ENCODE measurements around the gene TCF7L1. TPM values are rescaled to one million over a fixed set of nuclear protein-coding genes. Genes with fewer than 3 reads are reported as not detected.

The TCF7L1 gene
- polyA plus RNA-seq, 1 donor (not counting 4 experiments of a cell fraction or from before 2014, with no cell fraction given) = 1.0 TPM

DNA sequence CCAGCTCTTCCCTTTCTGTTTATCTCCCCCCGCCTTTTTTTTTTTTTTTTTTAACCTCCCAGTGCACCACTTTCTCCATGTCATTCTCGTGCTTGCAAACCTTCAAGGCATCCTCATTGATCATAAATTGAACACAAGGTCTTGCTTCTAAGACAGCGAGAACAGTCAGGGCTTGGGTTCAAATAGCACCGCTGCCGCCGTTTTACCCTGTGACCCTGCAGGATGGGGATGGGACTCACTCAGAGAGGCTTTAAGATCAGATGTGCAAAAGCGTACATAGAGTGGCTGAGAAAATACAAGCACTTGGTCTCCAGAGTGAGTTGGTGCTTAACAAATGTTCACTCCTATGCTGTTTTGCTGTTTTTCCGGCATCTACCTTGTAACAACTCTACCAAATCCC lies 93.6 kb downstream of the TCF7L1 start:
- no peak for TF ChIP-seq CTCF (optimal IDR thresholded peaks at IDR 0.05 in 1 of 3, IDR thresholded peaks at IDR 0.05 in 1 of 3, conservative IDR thresholded peaks at IDR 0.05 in 1 of 3; ENCODE audit: extremely low read depth in 1 of 3, insufficient read depth in 2 of 3, low read length in 3 of 3)
- TF ChIP-seq EZH2 (IDR thresholded peaks at IDR 0.05; ENCODE audit: low read length) = no peak
- Histone ChIP-seq H3K4me3 (ENCODE audit: control insufficient read depth in 2 of 3, extremely low read depth in 1 of 3, insufficient read depth in 2 of 3, low read depth in 1 of 3, low read length in 3 of 3) (no peak overlapping the region), H3K27me3 (ENCODE audit: control insufficient read depth, extremely low read depth, insufficient read depth, low read length) (no peaks in the 10 kb centered on the region), H3K4me2 (ENCODE audit: control insufficient read depth, extremely low read depth, insufficient read depth, low read depth, low read length) (no peak overlapping the region), H3K9me1 (ENCODE audit: control insufficient read depth, extremely low read depth, insufficient read depth, low read length) (no peaks in the 10 kb centered on the region), H2AFZ (ENCODE audit: control insufficient read depth, low read length) (no peak overlapping the region), H3K9ac (ENCODE audit: control insufficient read depth, extremely low read depth, insufficient read depth, low read length) (no peak overlapping the region), H3K9me3 (ENCODE audit: control insufficient read depth, low read depth, low read length) (no peaks in the 10 kb centered on the region), H3K36me3 (ENCODE audit: control insufficient read depth in 2 of 2, extremely low read depth in 1 of 2, insufficient read depth in 2 of 2, low read length in 2 of 2) (no peaks in the 10 kb centered on the region), H3K79me2 (ENCODE audit: control insufficient read depth, insufficient read depth, low read length) (no peaks in the 10 kb centered on the region), H3K4me1 (ENCODE audit: control insufficient read depth, extremely low read depth, insufficient read depth, low read length) (no peaks in the 10 kb centered on the region), H3K27ac (ENCODE audit: control insufficient read depth, insufficient read depth, low read length) (no peak overlapping the region), H4K20me1 (ENCODE audit: control insufficient read depth, extremely low read depth, insufficient read depth, low read length) (peaks cover 3% of the 10 kb centered on the region)
- no peak for FAIRE-seq
- no peak for DNase-seq (ENCODE audit: low read depth, low spot score)
- dilution Hi-C loops (cut with MboI; ENCODE audit: extremely low pct_ligation_motif_present, low sequenced_read_pairs) = no loop called here

DNA sequence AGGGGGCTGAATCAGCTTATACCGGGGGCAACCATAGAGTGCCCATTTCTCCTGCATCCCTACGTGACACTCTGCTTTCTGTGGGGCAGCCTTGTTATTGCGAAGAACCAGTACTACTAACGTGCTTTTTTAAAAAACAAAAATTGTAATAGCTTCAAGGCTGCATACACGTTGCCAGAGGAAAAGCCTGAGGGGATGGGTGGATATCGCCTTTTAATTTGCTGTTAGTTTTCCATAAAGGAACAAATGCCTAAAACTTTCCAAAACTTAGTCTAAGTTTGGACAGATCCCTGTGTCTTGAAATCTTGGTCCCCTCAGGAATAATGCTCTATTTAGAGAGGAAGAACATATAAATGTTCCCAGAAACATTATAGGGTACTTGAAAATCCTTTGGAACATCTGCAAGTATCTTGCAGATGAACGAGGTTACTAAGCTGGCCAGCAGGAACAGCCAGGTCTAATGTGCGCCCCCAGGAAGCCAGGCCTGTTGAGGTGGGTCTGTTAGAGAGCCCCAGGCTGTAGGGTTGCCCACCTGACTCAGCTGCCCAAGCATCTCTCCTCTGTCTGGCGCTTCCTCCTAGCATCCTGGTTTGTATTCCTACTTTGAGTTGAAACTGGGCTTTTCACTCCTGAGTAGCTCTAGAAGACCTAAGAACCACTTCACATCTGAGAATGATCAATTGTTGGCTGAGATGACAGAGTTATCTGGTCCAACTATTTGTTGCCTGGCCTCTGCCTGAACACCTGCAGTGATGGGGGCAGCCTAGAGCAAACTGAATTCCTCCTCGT lies 97.7 kb downstream of the TCF7L1 start:
- H3K4me2 ChIP-seq (ENCODE audit: control insufficient read depth, extremely low read depth, insufficient read depth, low read depth, low read length) = no peak overlapping the region
- dilution Hi-C loops (cut with MboI; ENCODE audit: extremely low pct_ligation_motif_present, low sequenced_read_pairs) = no loop called here
- peaks cover 3% of the 10 kb centered on the region for H4K20me1 ChIP-seq (ENCODE audit: control insufficient read depth, extremely low read depth, insufficient read depth, low read length)
- no peaks in the 10 kb centered on the region for H3K4me1 ChIP-seq (ENCODE audit: control insufficient read depth, extremely low read depth, insufficient read depth, low read length)
- H3K27me3 ChIP-seq (ENCODE audit: control insufficient read depth, extremely low read depth, insufficient read depth, low read length) = no peaks in the 10 kb centered on the region
- no peaks in the 10 kb centered on the region for H3K79me2 ChIP-seq (ENCODE audit: control insufficient read depth, insufficient read depth, low read length)
- no peak overlapping the region for H3K9ac ChIP-seq (ENCODE audit: control insufficient read depth, extremely low read depth, insufficient read depth, low read length)
- DNase-seq (ENCODE audit: low read depth, low spot score) = no peak
- H3K27ac ChIP-seq (ENCODE audit: control insufficient read depth, insufficient read depth, low read length) = no peak overlapping the region
- H3K9me3 ChIP-seq (ENCODE audit: control insufficient read depth, low read depth, low read length) = no peaks in the 10 kb centered on the region
- H3K4me3 ChIP-seq (ENCODE audit: control insufficient read depth in 2 of 3, extremely low read depth in 1 of 3, insufficient read depth in 2 of 3, low read depth in 1 of 3, low read length in 3 of 3) = no peak overlapping the region
- no peaks in the 10 kb centered on the region for H3K9me1 ChIP-seq (ENCODE audit: control insufficient read depth, extremely low read depth, insufficient read depth, low read length)
- H2AFZ ChIP-seq (ENCODE audit: control insufficient read depth, low read length) = no peak overlapping the region
- H3K36me3 ChIP-seq (ENCODE audit: control insufficient read depth in 2 of 2, extremely low read depth in 1 of 2, insufficient read depth in 2 of 2, low read length in 2 of 2) = no peaks in the 10 kb centered on the region
- TF ChIP-seq CTCF (optimal IDR thresholded peaks at IDR 0.05 in 1 of 3, IDR thresholded peaks at IDR 0.05 in 1 of 3, conservative IDR thresholded peaks at IDR 0.05 in 1 of 3; ENCODE audit: extremely low read depth in 1 of 3, insufficient read depth in 2 of 3, low read length in 3 of 3) = peak in 1 of 3 experiments; percentile 15
- TF ChIP-seq EZH2 (IDR thresholded peaks at IDR 0.05; ENCODE audit: low read length) = no peak
- no peak for FAIRE-seq

All from keratinocyte (primary cell).